Erythroblast (primary cell): ENCODE measurements around the gene LRR1.

ENCODE experiments used
- GATA1 ChIP-seq: IDR thresholded peaks from 2 replicates; pipeline ENCODE4 v1.6.1; 2011; ENCODE audit warnings: low read depth, mild to moderate bottlenecking, control low read depth, low read length, moderate library complexity
- POLR2A ChIP-seq: IDR thresholded peaks from 2 replicates; pipeline ENCODE4 v1.6.1; 2011; ENCODE audit warnings: mild to moderate bottlenecking, low read length

- no peak for TF ChIP-seq POLR2A
- TF ChIP-seq GATA1: no peak
Observed at GRCh38 chr14:49614196-49614595, 15.5 kb downstream of the LRR1 start.
